ENCODE results near the gene WDR55.
"Not testable (repeated sequence)": the region's sequence is repeated elsewhere in the genome, so short reads cannot be mapped to it uniquely, and the experiment has no call there.

GRCh38 chr5:140716238-140716637 is 51.5 kb downstream of the WDR55 start:
- TF ChIP-seq REST (IDR thresholded peaks at IDR 0.05; ENCODE audit: unreplicated experiment); CTCF (conservative IDR thresholded peaks at IDR 0.05; ENCODE audit: low read depth in 2 of 2); EZH2phosphoT487 (IDR thresholded peaks at IDR 0.05; ENCODE audit: unreplicated experiment); ZNF114 (CRISPR knock-in tag; IDR thresholded peaks at IDR 0.05); NANOG (IDR thresholded peaks at IDR 0.05; ENCODE audit: borderline replicate concordance); EZH2 (IDR thresholded peaks at IDR 0.05; ENCODE audit: low read depth, unreplicated experiment); ZNF331 (CRISPR knock-in tag; IDR thresholded peaks at IDR 0.05; ENCODE audit: low read depth); JUNB (IDR thresholded peaks at IDR 0.05; ENCODE audit: unreplicated experiment); POLR2AphosphoS5 (IDR thresholded peaks at IDR 0.05; ENCODE audit: low read depth): not testable (repeated sequence)
